Vagina (tissue), 2 donors: ENCODE results near the gene ADGRE1.

Experiments
- POLR2A ChIP-seq, 2 donors: fragments of 450-650 bp; IDR thresholded peaks; one replicate each; pipeline ENCODE4 v1.6.1; 2017; ENCODE audit warnings: antibody characterized with exemption in 2 of 2, mild to moderate bottlenecking in 2 of 2, moderate library complexity in 2 of 2
- POLR2AphosphoS5 ChIP-seq, 2 donors: sonication (generic); formaldehyde crosslinking; IDR thresholded peaks; one replicate each; pipeline ENCODE4 v1.9.0; 2017; ENCODE audit warnings: antibody characterized with exemption in 2 of 2, mild to moderate bottlenecking in 2 of 2, low read depth in 1 of 2; ENCODE audit not compliant: insufficient read depth in 1 of 2
- TF ChIP-seq, protein P1 (sequence below), 3 experiments: fragments of 450-650 bp in 2 of 3; fragments of 200-600 bp in 1 of 3; sonication (generic) in 1 of 3; IDR thresholded peaks; one replicate each; pipeline ENCODE4 v1.5.1; 2017 to 2019; ENCODE audit warnings: antibody characterized with exemption in 3 of 3, mild to moderate bottlenecking in 2 of 3, moderate library complexity in 2 of 3

DNA sequence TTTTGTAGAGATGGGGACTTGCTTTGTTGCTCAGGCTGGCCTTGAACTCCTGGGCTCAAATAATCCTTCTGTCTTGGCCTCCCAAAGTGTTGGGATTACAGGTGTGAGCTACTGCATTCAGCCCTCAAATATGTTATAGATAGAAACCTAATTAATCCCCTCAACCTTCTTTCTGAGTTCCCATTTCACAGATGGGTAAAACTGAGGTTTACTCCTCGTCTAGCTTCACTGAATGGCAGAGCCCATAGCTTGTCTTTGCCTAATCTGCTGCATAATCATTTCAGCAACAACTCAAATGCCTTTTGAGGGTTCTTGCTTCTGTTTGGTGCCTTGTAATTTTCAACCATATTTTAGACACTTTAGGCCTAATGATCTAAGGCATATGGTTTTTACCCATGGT lies 36.0 kb upstream of the ADGRE1 start:
- TF ChIP-seq, protein P1, sequence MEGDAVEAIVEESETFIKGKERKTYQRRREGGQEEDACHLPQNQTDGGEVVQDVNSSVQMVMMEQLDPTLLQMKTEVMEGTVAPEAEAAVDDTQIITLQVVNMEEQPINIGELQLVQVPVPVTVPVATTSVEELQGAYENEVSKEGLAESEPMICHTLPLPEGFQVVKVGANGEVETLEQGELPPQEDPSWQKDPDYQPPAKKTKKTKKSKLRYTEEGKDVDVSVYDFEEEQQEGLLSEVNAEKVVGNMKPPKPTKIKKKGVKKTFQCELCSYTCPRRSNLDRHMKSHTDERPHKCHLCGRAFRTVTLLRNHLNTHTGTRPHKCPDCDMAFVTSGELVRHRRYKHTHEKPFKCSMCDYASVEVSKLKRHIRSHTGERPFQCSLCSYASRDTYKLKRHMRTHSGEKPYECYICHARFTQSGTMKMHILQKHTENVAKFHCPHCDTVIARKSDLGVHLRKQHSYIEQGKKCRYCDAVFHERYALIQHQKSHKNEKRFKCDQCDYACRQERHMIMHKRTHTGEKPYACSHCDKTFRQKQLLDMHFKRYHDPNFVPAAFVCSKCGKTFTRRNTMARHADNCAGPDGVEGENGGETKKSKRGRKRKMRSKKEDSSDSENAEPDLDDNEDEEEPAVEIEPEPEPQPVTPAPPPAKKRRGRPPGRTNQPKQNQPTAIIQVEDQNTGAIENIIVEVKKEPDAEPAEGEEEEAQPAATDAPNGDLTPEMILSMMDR (IDR thresholded peaks at IDR 0.05), result no peak
- TF ChIP-seq POLR2AphosphoS5 (IDR thresholded peaks at IDR 0.05; ENCODE audit: insufficient read depth in 1 of 2, low read depth in 1 of 2), result no peak
- TF ChIP-seq POLR2A (IDR thresholded peaks at IDR 0.05), result no peak
